ENCODE measurements around the gene PLAC9.

GRCh38 chr10:80100116-80100515 is 32.4 kb upstream of the PLAC9 start:
- TF ChIP-seq CTCF (tag by site-specific recombination; IDR thresholded peaks at IDR 0.05) = no peak
- no peak for TF ChIP-seq ZNF280C (tag by site-specific recombination; IDR thresholded peaks at IDR 0.05)
- TF ChIP-seq ATF2 (tag by site-specific recombination; IDR thresholded peaks at IDR 0.05; ENCODE audit: low read depth) = no peak
- no peak for TF ChIP-seq ZNF768 (tag by site-specific recombination; IDR thresholded peaks at IDR 0.05)
- no peak for TF ChIP-seq ZNF274 (IDR thresholded peaks at IDR 0.05; ENCODE audit: low read length)
- no peak for TF ChIP-seq ZNF274 (tag by site-specific recombination; IDR thresholded peaks at IDR 0.05; ENCODE audit: borderline replicate concordance)
- TF ChIP-seq ZNF792 (tag by site-specific recombination; IDR thresholded peaks at IDR 0.05) = no peak
- no peak for TF ChIP-seq ZNF16 (tag by site-specific recombination; IDR thresholded peaks at IDR 0.05; ENCODE audit: low read depth)
- no peak for TF ChIP-seq ZNF549 (tag by site-specific recombination; IDR thresholded peaks at IDR 0.05)
- TF ChIP-seq ZNF341 (tag by site-specific recombination; IDR thresholded peaks at IDR 0.05; ENCODE audit: low read depth) = no peak
- TF ChIP-seq ZSCAN30 (tag by site-specific recombination; IDR thresholded peaks at IDR 0.05) = no peak
- TF ChIP-seq GLIS2 (tag by site-specific recombination; IDR thresholded peaks at IDR 0.05) = no peak
- TF ChIP-seq ZNF174 (tag by site-specific recombination; IDR thresholded peaks at IDR 0.05) = no peak
- no peak for TF ChIP-seq ZNF558 (tag by site-specific recombination; IDR thresholded peaks at IDR 0.05)
- TF ChIP-seq ZNF138 (tag by site-specific recombination; IDR thresholded peaks at IDR 0.05; ENCODE audit: borderline replicate concordance) = no peak

Measured in HEK293 (cell line).